ENCODE data around the gene KCNN3. TPM values are rescaled to one million over a fixed set of nuclear protein-coding genes. Genes with fewer than 3 reads are reported as not detected.

KCNN3 gene
- total and polyA plus RNA-seq, 2 of the 13 experiments (the other 11 are each of a cell fraction or from before 2014, with no cell fraction given), result not detected

DNA sequence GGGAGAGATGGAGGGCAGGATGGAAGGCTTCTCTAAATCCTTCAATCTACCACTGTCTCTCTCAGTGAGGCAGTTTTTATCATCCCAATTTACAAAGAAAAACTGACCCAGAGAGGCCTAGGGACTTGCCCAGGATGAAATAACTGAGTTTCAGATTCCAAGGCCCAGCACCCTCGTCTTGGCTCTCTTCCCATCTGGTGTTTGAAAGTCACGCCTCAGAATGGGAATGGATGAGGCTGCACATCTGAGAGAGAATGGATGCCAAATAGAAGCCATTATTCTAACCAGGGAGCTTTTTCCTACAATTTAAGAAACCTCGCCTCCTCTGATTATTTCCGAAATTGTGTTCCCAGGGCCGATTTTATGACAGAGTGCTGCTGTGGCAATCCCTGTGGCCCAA lies 10.6 kb upstream of the KCNN3 start (continued):
- TF ChIP-seq ZFAT (CRISPR knock-in tag; conservative IDR thresholded peaks at IDR 0.05), result no peak
- TF ChIP-seq, protein P1, sequence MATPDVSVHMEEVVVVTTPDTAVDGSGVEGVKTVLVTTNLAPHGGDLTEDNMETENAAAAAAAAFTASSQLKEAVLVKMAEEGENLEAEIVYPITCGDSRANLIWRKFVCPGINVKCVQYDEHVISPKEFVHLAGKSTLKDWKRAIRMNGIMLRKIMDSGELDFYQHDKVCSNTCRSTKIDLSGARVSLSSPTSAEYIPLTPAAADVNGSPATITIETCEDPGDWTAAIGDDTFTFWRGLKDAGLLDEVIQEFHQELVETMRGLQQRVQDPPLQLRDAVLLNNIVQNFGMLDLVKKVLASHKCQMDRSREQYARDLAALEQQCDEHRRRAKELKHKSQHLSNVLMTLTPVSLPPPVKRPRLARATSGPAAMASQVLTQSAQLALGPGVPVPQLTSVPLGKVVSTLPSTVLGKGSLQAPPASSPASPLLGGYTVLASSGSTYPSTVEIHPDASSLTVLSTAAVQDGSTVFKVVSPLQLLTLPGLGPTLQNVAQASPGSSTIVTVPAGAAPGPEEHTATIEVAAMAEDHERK (CRISPR knock-in tag; IDR thresholded peaks at IDR 0.05; ENCODE audit: low read depth), result no peak

- intact Hi-C loops (cut with micrococcal nuclease; ENCODE audit: unreplicated experiment) (no loop called here), in situ Hi-C loops (cut with HindIII; ENCODE audit: extremely low pct_ligation_motif_present, low pct_unique_long_range_greater_than_20kb) (loop anchor here (5.0 to 10.0 kb wide), 3 partner anchors 112 to 314 kb away; partner anchors contain the start of gene CHRNB2)
- BruUV-seq (replicated peaks), result no TSS peak
- CTCF ChIA-PET (ENCODE audit: low intra/inter-chr PET ratio, low total read pairs), result interaction anchor here (1.3 kb wide), 1 partner anchor 209 kb away, joined by 13 read pairs; no protein-coding TSS in a partner anchor
- peaks cover 2 to 36% of the 10 kb centered on the region in 2 experiments; a peak in 4 of 5 replicates for H3K27me3 ChIP-seq (ENCODE audit: control insufficient read depth in 1 of 2, insufficient read depth in 2 of 2, low read length in 2 of 2)
- H3K9me3 ChIP-seq (ENCODE audit: low read length), result no peaks in the 10 kb centered on the region
- H2AFZ ChIP-seq (ENCODE audit: low read length), result no peak overlapping the region
- H3K4me2 ChIP-seq (ENCODE audit: low read depth, low read length), result no peak overlapping the region
- H3K4me3 ChIP-seq (replicated peaks in 1 of 3; ENCODE audit: insufficient read depth in 1 of 3, low read depth in 2 of 3, low read length in 3 of 3), result no peak overlapping the region
- FAIRE-seq (no peak), ATAC-seq (no peak), DNase-seq (ENCODE audit: low spot score) (no peak)
- H3K27ac ChIP-seq (ENCODE audit: extremely low read length, insufficient read depth, low read length), result no peak overlapping the region
- no peak overlapping the region for H3K9ac ChIP-seq (ENCODE audit: insufficient read depth, low read depth, low read length)
- POLR2A ChIA-PET, result interaction anchor here (1.0 kb wide), 2 partner anchors 180 to 319 kb away, joined by 3 read pairs; no protein-coding TSS in a partner anchor
- H4K20me1 ChIP-seq (ENCODE audit: insufficient read depth, low read length), result no peaks in the 10 kb centered on the region
- peaks cover 25% of the 10 kb centered on the region for H3K4me1 ChIP-seq (ENCODE audit: insufficient read depth, low read length)
- WGBS (ENCODE audit: low lambda C conversion rate), result 10% methylated on average over 4 of the region's 16 CpGs
- no peaks in the 10 kb centered on the region for H3K79me2 ChIP-seq (ENCODE audit: insufficient read depth, low read length)
- no peaks in the 10 kb centered on the region for H3K36me3 ChIP-seq (replicated peaks in 1 of 2; ENCODE audit: control insufficient read depth in 1 of 2, insufficient read depth in 2 of 2, low read length in 2 of 2)
- TF ChIP-seq, protein P2, sequence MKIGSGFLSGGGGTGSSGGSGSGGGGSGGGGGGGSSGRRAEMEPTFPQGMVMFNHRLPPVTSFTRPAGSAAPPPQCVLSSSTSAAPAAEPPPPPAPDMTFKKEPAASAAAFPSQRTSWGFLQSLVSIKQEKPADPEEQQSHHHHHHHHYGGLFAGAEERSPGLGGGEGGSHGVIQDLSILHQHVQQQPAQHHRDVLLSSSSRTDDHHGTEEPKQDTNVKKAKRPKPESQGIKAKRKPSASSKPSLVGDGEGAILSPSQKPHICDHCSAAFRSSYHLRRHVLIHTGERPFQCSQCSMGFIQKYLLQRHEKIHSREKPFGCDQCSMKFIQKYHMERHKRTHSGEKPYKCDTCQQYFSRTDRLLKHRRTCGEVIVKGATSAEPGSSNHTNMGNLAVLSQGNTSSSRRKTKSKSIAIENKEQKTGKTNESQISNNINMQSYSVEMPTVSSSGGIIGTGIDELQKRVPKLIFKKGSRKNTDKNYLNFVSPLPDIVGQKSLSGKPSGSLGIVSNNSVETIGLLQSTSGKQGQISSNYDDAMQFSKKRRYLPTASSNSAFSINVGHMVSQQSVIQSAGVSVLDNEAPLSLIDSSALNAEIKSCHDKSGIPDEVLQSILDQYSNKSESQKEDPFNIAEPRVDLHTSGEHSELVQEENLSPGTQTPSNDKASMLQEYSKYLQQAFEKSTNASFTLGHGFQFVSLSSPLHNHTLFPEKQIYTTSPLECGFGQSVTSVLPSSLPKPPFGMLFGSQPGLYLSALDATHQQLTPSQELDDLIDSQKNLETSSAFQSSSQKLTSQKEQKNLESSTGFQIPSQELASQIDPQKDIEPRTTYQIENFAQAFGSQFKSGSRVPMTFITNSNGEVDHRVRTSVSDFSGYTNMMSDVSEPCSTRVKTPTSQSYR (CRISPR knock-in tag; IDR thresholded peaks at IDR 0.05; ENCODE audit: borderline replicate concordance), result no peak
- TF ChIP-seq POGZ (CRISPR knock-in tag; IDR thresholded peaks at IDR 0.05), result no peak
- no peak for TF ChIP-seq BCL3 (CRISPR knock-in tag; IDR thresholded peaks at IDR 0.05)
- TF ChIP-seq, protein P3, sequence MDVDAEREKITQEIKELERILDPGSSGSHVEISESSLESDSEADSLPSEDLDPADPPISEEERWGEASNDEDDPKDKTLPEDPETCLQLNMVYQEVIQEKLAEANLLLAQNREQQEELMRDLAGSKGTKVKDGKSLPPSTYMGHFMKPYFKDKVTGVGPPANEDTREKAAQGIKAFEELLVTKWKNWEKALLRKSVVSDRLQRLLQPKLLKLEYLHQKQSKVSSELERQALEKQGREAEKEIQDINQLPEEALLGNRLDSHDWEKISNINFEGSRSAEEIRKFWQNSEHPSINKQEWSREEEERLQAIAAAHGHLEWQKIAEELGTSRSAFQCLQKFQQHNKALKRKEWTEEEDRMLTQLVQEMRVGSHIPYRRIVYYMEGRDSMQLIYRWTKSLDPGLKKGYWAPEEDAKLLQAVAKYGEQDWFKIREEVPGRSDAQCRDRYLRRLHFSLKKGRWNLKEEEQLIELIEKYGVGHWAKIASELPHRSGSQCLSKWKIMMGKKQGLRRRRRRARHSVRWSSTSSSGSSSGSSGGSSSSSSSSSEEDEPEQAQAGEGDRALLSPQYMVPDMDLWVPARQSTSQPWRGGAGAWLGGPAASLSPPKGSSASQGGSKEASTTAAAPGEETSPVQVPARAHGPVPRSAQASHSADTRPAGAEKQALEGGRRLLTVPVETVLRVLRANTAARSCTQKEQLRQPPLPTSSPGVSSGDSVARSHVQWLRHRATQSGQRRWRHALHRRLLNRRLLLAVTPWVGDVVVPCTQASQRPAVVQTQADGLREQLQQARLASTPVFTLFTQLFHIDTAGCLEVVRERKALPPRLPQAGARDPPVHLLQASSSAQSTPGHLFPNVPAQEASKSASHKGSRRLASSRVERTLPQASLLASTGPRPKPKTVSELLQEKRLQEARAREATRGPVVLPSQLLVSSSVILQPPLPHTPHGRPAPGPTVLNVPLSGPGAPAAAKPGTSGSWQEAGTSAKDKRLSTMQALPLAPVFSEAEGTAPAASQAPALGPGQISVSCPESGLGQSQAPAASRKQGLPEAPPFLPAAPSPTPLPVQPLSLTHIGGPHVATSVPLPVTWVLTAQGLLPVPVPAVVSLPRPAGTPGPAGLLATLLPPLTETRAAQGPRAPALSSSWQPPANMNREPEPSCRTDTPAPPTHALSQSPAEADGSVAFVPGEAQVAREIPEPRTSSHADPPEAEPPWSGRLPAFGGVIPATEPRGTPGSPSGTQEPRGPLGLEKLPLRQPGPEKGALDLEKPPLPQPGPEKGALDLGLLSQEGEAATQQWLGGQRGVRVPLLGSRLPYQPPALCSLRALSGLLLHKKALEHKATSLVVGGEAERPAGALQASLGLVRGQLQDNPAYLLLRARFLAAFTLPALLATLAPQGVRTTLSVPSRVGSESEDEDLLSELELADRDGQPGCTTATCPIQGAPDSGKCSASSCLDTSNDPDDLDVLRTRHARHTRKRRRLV (CRISPR knock-in tag; IDR thresholded peaks at IDR 0.05), result no peak
- TF ChIP-seq, protein P4, sequence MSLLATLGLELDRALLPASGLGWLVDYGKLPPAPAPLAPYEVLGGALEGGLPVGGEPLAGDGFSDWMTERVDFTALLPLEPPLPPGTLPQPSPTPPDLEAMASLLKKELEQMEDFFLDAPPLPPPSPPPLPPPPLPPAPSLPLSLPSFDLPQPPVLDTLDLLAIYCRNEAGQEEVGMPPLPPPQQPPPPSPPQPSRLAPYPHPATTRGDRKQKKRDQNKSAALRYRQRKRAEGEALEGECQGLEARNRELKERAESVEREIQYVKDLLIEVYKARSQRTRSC (CRISPR knock-in tag; IDR thresholded peaks at IDR 0.05; ENCODE audit: low read depth), result no peak
- TF ChIP-seq GPBP1L1 (CRISPR knock-in tag; IDR thresholded peaks at IDR 0.05), result no peak
- TF ChIP-seq ZNF232 (CRISPR knock-in tag; IDR thresholded peaks at IDR 0.05; ENCODE audit: borderline replicate concordance), result no peak
These were observed 8.9 kb upstream of the KCNN3 start for GRCh38 chr1:154879038-154879421.

Measured in HepG2 (cell line).